K562 (cell line): Measurements from ENCODE around the gene NODAL. TPM values are rescaled to one million over a fixed set of nuclear protein-coding genes. Genes with fewer than 3 reads are reported as not detected.

Experiments used
- BCOR ChIP-seq: fragments of 450-650 bp; IDR thresholded peaks from 2 replicates; pipeline ENCODE4 v1.6.1; 2016
- CBFA2T3 ChIP-seq: fragments of 450-650 bp; IDR thresholded peaks from 2 replicates; pipeline ENCODE4 v1.6.1; 2017
- CEBPZ ChIP-seq: fragments of 150-350 bp; IDR thresholded peaks from 2 replicates; pipeline ENCODE4 v1.6.1; 2014; ENCODE audit warnings: low read depth, mild to moderate bottlenecking, low read length, borderline replicate concordance
- ETS1 ChIP-seq: conservative IDR thresholded peaks from 2 replicates; pipeline ENCODE4 v1.6.1; 2011; ENCODE audit warnings: low read depth, mild to moderate bottlenecking, low read length; ENCODE audit not compliant: control insufficient read depth
- ETV1 ChIP-seq: fragments of 450-650 bp; conservative IDR thresholded peaks from 2 replicates; pipeline ENCODE4 v1.6.1; 2016; ENCODE audit warnings: missing genetic modification characterization, control low read depth, low read depth, missing compliant biosample characterization
- HIVEP1 ChIP-seq: fragments of 250-450 bp; sonication (Bioruptor Pico); IDR thresholded peaks from 2 replicates; pipeline ENCODE4 v1.4.0; 2020; ENCODE audit warnings: mild to moderate bottlenecking
- HMG20B ChIP-seq: fragments of 250-450 bp; sonication (Bioruptor Pico); IDR thresholded peaks from 2 replicates; pipeline ENCODE4 v1.5.0; 2021; ENCODE audit warnings: mild to moderate bottlenecking
- ILK ChIP-seq: fragments of 450-650 bp; IDR thresholded peaks from 2 replicates; pipeline ENCODE4 v1.6.1; 2016; ENCODE audit warnings: missing genetic modification characterization, low read depth, mild to moderate bottlenecking, missing compliant biosample characterization, moderate library complexity, borderline replicate concordance
- MYBL2 ChIP-seq, 2 experiments: fragments of 450-650 bp in 1 of 2; sonication (generic) in 1 of 2; formaldehyde crosslinking in 1 of 2; IDR thresholded peaks; 2 replicates each; pipeline versions ENCODE4 v1.6.1 to v1.8.1; 2017 to 2022; ENCODE audit warnings: borderline replicate concordance in 1 of 2, inconsistent platforms in 1 of 2, low read depth in 1 of 2, mild to moderate bottlenecking in 1 of 2, missing genetic modification reagents in 1 of 2, moderate library complexity in 1 of 2
- TFAP4 ChIP-seq: sonication (generic); formaldehyde crosslinking; IDR thresholded peaks from 2 replicates; pipeline ENCODE4 v1.8.0; 2022; ENCODE audit warnings: missing genetic modification reagents, mild to moderate bottlenecking, moderate library complexity, borderline replicate concordance
- ZBTB7A ChIP-seq: IDR thresholded peaks from 2 replicates; pipeline ENCODE4 v1.6.1; 2011; ENCODE audit warnings: low read depth, mild to moderate bottlenecking, low read length, moderate library complexity, borderline replicate concordance; ENCODE audit not compliant: control insufficient read depth
- ZBTB8A ChIP-seq: fragments of 450-650 bp; IDR thresholded peaks from 2 replicates; pipeline ENCODE4 v1.6.1; 2018; ENCODE audit warnings: mild to moderate bottlenecking, moderate library complexity; ENCODE audit not compliant: partially characterized antibody
- ZNF134 ChIP-seq: fragments of 250-450 bp; sonication (Bioruptor Pico); conservative IDR thresholded peaks from 2 replicates; pipeline ENCODE4 v1.4.0; 2020
- polyA plus RNA-seq, 8 experiments: library from polyadenylated mRNA; depleted of rRNA in 4 of 8; stranded (reverse) in 5 of 8; unstranded in 3 of 8; fragments of >200 nt; fragmentation: Nextera tagmentation in 2 of 8; fragmentation: Illumina TruSeq in 1 of 8; extraction: Ambion mirVana in 2 of 8; extraction: Trizol in 1 of 8; gene quantifications; 2 replicates each; pipeline versions ENCODE4 v1.2.1 to v1.2.3, GENCODE V29; 2011 to 2014; ENCODE audit warnings: inconsistent platforms in 1 of 8, missing spikeins in 1 of 8
- total RNA-seq, 7 experiments: library from RNA; depleted of rRNA in 6 of 7; stranded (reverse); fragments of >200 nt in 6 of 7; fragmentation: Illumina TruSeq in 2 of 7; extraction: Trizol in 2 of 7; gene quantifications; 2 replicates each; pipeline versions ENCODE4 v1.2.1 to v1.2.3, GENCODE V29; 2011 to 2021; ENCODE audit warnings: low replicate concordance in 1 of 7
- TF ChIP-seq, protein P1 (sequence below): sonication (generic); formaldehyde crosslinking; IDR thresholded peaks from 2 replicates; pipeline ENCODE4 v1.8.0; 2023; ENCODE audit warnings: missing genetic modification reagents, mild to moderate bottlenecking, borderline replicate concordance

The NODAL gene
- total and polyA plus RNA-seq, 9 of the 15 experiments (the other 6 are each of a cell fraction or from before 2014, with no cell fraction given) = not detected

DNA sequence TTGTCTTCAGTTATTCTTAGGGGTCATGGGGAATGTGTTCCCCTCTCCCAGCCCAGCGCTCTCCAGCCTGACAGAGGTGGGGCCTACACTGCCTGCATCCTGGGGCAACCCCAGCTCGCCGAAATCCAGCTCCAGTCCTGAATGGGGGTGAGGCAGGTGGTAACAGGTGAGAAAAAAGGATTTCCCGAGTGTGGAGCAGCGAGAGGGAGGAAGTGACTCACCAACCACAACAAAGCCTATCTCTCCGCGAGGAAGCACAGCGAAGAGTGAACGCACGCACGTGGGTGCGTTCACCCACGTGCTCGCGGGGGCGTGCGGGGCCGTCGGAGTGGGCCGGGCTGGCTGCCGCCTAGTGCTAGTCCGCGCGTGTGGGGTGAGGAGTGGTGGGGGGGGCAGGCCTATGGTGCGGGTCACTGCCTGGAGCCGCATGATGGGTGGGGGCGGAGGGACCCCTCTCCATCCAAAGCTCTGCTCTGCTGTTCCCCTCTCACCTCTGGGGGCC is 36.2 kb upstream of the NODAL start (continued):
- TF ChIP-seq ZBTB7A (no peak), HMG20B (no peak), ETV1 (peak; percentile 51), ZNF134 (CRISPR knock-in tag) (no peak), TFAP4 (CRISPR knock-in tag) (peak; percentile 25; the same call in 1 of the 2 replicates), CEBPZ (no peak), ILK (no peak), CBFA2T3 (peak; percentile 72), HIVEP1 (no peak), ZBTB8A (no peak), ETS1 (peak; percentile 43; the same call in 1 of the 2 replicates), MYBL2 (IDR thresholded peaks at IDR 0.05; ENCODE audit: low read depth) (no peak), MYBL2 (CRISPR knock-in tag; IDR thresholded peaks at IDR 0.05; ENCODE audit: borderline replicate concordance) (no peak), BCOR (peak; percentile 19; the same call in 1 of the 2 replicates)
- TF ChIP-seq, protein P1, sequence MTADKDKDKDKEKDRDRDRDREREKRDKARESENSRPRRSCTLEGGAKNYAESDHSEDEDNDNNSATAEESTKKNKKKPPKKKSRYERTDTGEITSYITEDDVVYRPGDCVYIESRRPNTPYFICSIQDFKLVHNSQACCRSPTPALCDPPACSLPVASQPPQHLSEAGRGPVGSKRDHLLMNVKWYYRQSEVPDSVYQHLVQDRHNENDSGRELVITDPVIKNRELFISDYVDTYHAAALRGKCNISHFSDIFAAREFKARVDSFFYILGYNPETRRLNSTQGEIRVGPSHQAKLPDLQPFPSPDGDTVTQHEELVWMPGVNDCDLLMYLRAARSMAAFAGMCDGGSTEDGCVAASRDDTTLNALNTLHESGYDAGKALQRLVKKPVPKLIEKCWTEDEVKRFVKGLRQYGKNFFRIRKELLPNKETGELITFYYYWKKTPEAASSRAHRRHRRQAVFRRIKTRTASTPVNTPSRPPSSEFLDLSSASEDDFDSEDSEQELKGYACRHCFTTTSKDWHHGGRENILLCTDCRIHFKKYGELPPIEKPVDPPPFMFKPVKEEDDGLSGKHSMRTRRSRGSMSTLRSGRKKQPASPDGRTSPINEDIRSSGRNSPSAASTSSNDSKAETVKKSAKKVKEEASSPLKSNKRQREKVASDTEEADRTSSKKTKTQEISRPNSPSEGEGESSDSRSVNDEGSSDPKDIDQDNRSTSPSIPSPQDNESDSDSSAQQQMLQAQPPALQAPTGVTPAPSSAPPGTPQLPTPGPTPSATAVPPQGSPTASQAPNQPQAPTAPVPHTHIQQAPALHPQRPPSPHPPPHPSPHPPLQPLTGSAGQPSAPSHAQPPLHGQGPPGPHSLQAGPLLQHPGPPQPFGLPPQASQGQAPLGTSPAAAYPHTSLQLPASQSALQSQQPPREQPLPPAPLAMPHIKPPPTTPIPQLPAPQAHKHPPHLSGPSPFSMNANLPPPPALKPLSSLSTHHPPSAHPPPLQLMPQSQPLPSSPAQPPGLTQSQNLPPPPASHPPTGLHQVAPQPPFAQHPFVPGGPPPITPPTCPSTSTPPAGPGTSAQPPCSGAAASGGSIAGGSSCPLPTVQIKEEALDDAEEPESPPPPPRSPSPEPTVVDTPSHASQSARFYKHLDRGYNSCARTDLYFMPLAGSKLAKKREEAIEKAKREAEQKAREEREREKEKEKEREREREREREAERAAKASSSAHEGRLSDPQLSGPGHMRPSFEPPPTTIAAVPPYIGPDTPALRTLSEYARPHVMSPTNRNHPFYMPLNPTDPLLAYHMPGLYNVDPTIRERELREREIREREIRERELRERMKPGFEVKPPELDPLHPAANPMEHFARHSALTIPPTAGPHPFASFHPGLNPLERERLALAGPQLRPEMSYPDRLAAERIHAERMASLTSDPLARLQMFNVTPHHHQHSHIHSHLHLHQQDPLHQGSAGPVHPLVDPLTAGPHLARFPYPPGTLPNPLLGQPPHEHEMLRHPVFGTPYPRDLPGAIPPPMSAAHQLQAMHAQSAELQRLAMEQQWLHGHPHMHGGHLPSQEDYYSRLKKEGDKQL (CRISPR knock-in tag) = no peak
